ENCODE results near the gene PDZD4.

PDZD4 gene

DNA sequence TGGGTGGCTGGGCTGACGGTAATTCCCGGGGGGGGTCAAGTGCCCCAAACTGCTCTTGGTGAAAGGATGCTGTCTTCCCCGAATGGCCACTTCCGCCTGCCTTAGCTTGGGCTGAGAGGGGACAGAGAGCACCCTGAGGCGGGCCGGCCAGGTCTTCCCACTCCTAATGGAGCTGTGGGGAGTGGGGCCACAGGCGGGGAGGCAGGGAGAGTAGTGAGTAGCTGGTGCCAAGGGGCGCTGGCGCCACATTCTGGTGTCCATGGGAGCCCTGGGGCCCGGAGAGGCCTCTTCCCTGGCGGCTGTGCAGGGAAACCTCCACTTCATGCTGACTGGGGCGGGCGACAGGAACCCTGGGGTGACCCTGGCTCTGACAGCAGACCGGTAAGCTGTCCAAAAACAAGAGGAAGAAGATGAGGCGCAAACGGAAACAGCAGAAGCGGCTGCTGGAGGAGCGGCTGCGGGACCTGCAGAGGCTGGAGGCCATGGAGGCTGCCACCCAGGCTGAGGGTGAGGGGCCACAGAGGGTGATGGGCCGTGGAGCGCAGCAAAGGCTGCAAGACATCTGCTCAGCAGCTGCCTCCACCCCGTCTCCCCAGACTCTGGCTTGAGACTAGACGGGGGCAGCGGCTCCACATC lies 46.8 kb downstream of the PDZD4 start:
- no peak for DNase-seq

DNA sequence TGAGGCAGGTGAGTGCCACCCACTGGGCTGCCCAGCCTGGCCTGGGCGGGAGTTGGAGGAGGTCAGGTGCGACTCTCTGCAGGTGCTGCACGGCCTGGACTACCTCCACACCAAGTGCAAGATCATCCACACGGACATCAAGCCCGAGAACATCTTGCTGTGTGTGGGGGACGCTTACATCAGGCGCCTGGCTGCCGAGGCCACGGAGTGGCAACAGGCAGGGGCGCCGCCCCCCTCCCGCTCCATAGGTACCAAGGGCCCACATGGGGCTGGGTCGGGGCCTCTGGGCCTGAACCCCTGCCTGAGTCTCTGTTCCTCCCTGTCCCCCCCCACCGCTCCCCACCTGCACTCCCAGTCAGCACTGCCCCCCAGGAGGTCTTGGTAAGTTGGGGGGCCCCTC lies 47.5 kb downstream of the PDZD4 start:
- no peak for DNase-seq

DNA sequence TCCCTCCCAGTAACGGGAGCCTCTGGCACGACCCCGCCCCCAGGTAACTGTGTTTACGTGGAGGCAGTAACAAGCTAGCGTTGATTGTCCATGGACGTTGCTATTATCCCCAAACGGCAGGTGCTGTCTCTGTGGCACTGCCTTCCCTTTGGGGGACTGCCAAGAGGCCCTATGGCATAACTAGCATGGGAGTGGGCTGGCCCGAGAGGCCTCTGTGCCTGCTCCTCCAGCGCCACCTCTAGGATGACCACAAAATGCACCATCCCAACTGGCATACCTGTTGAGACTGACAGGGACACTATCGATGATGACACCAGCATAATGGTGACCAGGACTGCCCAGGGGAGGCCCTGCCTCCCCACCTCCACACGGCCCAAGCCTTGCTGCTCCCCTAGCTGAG lies 48.0 kb downstream of the PDZD4 start:
- no peak for DNase-seq

DNA sequence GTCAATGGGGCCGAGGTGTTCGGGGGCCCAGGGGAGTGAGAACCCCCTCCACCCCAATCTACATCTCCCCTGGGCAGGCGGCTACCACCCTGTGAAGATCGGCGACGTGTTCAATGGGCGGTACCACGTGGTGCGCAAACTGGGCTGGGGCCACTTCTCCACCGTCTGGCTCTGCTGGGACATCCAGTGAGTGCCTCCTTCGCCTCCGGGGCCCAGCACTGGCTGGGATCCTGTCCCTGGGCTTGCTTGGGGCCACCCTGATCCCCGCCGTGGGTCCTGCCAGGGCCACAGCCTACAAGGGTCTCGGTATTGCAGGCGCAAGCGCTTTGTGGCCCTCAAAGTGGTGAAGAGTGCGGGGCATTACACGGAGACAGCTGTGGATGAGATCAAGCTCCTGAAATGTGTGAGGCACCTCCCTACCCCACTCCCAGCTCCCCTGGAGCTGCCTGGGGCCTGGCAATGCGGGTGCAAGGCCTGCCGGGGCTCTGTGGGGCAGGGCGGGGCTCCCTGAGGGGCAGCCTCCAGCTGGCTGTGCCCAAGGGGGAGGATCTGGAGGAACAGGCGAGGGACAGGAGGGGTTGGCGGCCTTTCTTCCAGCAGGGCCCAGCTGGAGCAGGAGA lies 48.8 kb downstream of the PDZD4 start:
- DNase-seq = no peak

DNA sequence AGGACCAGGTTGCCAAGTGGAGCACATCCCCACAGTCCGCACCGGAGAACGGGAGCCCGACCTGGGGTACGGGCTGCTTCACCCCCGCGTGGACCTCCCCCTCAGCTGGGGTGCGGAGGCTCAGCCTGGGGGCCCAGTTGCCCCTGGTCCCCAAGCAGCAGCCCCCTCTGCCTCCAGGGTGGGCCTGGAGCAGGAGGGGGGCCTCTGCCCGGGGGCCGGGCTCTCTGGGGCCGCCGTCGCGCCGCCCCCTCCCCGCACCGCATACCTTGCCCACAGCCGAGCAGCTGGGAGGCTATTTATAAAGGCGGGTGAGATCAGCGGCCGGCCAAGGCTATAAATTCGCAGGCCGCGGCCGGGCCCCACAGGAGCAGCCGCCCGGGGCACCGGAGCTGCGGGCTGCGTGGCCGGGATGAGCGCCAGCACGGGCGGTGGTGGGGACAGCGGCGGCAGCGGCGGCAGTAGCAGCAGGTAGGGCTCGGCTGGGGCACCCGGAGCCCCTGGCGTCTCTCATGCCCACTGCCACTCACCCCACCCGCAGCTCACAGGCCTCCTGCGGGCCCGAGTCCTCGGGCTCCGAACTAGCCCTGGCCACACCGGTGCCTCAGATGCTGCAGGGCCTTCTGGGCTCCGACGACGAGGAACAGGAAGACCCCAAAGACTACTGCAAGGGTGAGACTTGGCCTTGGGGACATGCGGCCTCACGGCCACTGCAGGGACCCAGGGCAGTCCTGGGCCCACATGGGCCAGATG lies 49.5 kb downstream of the PDZD4 start, which contains the start of gene SRPK3:
Gene SRPK3, plus strand, starts transcription at position 364 of the 750 bp plus-strand sequence. Its CDS starts 46 bp downstream, at position 410.
- no peak for DNase-seq

DNA sequence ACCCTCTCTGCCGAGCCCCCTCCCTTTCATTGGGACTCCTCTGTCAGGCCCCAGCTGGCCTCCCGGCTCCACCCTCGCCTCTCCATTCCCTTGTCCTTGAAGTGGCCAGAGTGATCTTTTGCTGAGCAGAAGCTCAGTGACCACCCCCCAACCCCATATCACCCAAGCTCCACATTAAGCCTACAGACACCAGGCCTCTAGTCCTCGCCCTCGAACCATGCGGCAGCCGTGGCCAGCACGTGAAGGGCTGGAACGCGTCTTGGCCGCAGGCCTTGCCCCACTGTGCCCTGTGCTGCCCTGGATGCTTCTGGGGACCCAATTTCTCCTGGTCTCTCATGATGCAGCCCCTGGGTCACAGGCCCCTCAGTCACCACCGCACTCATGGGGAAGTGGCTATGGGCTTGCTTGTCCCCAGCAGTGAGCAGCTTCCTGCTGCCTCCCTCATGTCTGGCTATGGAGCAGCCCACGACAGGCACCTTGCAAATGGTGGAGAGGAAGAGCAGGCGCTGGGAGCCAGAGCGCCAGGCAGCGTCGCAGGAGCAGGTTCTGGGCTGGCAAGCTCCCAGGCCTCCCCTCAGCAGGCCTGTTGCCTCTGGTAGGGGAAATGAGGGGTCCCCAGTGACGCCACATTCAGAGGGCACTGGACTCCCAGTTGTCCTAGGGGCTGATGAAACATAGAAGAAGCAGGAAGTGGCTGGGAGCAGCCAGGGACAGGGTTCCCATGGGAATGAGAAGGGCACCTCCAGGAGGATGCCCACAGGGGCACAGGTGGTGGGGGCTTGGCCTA lies 50.3 kb downstream of the PDZD4 start:
- DNase-seq = no peak

DNA sequence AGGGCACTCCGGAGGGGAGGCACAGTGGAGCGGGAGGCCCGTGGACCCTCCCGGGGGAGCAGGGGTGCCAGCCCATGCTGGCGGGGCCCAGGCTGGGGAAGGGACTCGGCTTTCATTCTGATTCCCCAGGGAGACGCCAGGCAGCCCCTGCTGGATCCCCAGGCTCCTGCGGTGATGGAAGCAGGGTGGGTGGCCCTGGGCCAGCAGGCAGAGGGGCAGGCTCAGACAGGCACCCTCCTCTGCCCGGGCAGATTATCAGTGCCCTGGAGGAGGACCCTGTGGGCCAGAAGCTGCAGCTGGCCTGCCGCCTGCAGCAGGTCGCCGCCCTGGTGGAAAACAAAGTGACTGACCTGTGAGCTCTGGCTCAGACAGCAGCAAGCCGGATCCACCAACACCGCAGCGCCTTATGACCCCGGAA lies 51.7 kb downstream of the PDZD4 start:
- no peak for DNase-seq

DNA sequence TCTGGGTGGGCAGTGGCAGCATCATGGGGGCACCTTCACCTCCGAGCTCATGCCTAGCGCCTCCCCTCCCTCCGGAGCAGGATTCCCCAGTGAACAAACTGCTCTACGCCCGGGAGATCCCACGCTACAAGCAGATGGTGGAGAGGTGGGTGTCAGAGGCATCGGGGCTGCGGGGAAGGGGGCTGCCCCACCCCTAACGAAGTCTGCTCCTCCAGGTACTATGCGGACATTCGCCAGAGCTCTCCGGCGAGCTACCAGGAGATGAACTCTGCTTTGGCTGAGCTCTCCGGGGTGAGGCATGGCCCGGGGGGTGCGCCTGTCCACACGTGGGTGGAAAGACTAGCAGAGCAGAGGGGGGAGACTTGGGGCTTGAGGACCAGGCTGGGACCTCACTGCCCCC lies 52.2 kb downstream of the PDZD4 start:
- DNase-seq = no peak

DNA sequence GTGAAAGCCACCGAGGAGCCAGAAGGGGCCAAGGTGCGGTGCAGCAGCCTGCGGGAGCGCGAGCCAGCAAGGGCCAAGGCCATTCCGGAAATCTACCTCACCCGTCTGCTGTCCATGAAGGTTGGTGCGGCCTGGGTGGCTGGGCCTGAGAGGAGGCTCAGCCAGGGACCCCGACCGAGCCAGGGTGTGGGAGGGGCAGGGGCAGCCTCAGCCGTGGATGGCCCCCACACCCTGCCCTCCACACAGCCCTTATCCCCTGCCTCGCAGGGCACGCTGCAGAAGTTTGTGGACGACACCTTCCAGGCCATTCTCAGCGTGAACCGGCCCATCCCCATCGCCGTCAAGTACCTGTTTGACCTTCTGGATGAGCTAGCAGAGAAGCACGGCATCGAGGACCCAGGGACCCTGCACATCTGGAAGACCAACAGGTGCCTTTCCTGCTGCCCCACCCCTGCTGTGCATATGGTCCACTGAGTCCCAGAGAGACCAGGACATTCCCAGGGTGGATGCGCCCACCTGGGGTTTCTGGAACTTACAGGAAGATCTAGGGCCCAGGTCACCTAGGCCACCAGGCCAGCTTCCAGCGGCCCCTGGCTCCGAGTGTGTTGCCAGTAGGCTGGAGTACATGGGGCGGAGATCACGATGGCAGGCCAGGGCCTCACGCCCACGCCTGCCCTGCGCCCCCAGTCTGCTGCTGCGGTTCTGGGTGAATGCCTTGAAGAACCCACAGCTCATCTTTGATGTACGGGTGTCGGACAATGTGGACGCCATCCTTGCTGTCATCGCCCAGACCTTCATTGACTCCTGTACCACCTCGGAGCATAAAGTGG lies 52.9 kb downstream of the PDZD4 start:
- DNase-seq = no peak

DNA sequence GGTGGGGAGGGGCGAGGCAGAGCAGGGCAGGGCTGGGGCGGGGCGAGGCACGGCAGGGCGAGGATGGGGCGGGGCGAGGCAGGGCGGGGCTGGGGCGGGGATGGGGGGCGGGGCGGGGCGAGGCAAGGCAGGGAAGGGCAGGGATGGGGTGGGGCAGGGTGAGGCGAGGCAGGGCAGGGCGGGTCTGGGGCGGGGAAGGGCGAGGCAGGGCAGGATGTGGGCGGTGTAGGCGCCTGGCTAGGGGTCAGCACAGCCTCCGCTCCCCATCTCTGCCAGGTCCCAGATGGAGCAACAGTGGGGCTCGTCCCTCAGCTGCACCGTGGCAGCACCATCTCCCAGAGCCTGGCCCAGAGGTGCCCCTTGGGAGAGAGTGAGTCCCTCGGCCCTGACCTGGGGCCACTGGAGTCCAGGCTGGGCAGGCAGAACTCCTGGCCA lies 53.7 kb downstream of the PDZD4 start:
- DNase-seq = no peak

DNA sequence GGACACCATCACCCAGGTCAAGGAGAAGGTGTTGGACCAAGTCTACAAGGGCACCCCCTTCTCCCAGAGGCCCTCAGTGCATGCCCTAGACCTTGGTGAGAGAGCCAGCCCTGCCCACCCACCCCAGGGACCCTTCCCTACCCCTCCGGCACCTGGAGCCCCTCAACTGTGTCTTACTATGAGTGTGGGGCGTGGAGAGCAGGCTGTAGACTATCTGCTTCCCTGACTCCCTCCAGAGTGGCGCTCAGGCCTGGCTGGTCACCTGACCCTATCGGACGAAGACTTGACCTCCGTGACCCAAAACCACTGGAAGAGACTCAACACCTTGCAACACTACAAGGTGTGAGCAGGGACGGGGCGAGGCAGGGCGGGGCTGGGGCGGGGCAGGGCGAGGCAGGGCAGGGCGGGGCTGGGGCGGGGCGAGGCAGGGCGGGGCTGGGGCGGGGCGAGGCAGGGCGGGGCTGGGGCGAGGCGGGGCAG lies 54.2 kb downstream of the PDZD4 start:
- no peak for DNase-seq

DNA sequence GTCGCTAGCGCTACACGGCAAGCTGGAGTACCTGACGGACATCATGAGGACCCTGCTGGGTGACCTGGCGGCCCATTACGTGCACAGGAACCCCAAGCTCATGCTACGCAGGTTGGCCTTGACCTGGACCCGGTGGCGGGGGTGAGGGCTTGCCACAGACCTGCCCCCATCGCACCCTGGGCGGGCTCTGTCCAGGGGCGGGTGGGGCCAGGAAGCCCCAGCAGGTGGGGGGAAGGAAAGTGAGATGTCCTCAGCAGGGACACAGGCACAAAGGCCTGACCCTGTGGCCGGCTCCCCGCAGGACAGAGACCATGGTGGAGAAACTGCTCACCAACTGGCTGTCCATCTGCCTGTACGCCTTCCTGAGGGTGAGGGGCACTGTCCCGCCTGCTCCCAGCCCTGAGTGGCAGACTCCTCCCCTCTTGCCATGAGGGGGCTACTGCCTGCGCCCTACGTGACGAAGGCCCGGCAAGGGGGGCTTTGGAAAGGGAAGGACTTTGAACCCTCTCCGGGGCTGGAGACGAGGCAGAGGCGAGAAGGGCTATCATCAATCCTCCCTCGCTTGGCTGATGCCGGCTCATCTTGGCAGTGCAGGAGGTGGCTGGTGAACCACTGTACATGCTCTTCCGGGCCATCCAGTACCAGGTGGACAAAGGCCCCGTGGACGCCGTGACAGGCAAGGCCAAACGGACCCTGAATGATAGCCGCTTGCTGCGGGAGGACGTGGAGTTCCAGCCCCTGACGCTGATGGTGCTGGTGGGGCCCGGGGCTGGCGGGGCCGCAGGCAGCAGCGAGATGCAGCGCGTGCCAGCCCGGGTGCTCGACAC lies 54.8 kb downstream of the PDZD4 start:
- DNase-seq = no peak

DNA sequence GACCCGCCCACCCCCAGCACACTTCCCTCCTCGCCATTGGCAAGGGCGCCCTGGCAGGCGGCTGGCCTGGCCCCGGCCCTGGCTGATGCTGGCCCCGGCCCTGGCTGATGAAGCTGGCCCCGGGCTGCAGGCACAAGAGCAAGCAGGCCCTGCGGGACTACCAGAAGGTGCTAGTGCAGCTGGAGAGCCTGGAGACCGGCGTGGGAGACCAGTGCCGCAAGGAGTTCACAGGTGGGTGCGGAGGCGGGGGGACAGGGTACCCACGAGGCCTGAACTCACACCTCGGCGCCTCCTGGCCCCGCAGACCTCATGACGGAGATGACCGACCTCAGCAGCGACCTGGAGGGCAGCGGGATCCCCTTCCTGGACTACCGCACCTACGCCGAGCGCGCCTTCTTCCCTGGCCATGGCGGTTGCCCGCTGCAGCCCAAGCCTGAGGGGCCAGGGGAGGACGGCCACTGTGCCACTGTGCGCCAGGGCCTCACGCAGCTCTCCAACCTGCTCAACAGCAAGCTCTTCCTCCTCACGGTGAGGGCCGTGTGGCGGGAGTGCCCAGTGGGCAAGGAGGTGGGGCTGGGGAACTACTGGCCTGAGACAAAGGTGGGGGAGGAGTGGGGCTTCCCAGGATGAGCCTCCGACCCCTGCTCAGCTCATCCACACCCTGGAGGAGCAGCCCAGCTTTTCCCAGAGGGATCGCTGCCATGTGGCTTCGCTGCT lies 55.6 kb downstream of the PDZD4 start:
- DNase-seq = no peak

DNA sequence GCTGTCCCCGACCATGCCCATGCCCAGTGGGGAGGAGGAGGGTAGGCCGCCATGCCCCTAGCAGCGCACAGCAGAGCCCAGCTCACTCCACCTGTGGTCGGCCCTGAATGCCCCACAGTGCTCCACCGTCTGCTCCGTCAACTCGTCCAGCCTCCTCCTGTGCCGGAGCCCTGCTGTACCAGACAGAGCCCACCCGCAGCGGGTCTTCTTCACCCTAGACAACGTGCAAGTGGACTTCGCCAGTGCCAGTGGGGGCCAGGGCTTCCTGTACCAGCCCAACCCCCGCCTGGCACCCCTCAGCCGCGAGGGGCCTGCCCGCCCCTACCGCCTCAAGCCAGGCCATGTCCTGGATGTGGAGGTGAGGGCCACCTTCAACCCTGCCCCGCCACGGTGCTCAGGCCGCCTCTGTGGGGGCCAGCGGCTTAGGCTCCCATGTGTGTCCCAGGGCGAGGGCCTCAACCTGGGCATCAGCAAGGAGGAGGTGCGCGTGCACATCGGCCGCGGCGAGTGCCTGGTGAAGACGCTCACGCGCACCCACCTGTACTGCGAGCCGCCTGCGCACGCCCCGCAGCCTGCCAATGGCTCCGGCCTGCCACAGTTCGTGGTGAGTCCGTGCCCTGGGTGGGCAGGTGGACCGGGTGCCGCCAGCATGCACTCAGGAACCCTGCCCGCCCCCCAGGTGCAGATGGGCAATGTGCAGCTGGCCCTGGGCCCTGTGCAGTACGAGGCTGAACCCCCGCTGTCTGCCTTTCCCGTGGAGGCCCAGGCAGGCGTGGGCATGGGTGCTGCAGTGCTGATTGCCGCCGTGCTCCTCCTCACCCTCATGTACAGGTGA lies 56.4 kb downstream of the PDZD4 start:
- DNase-seq = no peak

DNA sequence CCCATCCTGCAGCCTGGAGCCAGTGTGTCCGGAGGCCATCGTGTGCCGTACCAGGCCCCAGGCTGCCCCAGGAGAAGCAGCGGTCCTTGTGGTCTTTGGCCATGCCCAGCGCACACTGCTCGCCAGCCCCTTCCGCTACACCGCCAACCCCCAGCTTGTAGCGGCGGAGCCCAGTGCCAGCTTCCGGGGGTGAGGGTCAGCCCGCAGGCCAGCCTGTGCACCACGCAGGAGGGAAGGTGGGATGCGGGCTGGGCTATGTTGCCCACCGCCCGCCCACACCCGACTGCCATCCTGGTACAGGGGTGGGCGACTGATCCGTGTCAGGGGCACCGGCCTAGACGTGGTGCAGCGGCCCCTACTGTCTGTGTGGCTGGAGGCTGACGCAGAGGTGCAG lies 57.1 kb downstream of the PDZD4 start:
- DNase-seq = no peak

DNA sequence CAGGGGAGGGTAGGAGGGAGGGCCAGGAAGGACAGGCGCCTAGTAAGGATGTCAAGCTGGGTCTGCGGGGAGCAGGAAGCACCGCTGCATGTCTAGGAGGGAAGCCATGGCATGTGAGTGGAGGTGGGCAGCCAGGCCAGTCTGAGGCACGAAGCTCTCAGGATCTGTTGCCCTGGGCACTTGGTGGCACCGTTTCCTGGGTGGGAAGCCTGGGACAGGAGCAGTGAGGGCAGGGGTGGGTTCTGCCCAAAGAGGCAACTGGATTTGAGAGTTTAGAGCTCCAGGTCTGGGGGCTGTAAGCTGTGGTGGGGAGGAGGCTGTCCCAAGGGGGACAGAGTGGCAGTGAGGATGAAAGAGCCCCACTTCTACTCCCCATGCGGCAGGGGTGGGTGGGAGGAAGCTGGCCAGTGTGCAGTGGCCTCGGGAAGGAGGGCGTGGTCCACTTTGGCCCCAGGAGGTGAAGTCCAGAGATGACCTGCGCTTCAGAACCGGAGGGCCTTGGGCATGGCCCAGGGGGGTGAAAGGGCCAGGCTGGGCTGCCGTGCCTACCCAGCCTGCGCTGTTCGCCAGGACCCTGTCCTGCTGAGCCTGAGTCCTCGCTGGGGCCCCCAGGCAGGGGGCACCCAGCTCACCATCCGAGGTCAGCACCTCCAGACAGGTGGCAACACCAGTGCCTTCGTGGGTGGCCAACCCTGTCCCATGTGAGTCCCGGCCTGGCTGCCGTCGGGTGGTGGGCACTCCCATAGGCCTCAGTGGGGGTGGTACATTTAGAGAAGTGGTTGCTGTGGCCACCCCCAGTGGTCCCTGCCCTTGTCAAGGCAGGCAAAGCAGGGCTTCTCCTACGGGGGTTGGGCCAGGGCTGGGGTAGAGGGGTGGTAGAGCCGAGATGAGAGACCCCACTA lies 57.8 kb downstream of the PDZD4 start:
- DNase-seq = no peak

DNA sequence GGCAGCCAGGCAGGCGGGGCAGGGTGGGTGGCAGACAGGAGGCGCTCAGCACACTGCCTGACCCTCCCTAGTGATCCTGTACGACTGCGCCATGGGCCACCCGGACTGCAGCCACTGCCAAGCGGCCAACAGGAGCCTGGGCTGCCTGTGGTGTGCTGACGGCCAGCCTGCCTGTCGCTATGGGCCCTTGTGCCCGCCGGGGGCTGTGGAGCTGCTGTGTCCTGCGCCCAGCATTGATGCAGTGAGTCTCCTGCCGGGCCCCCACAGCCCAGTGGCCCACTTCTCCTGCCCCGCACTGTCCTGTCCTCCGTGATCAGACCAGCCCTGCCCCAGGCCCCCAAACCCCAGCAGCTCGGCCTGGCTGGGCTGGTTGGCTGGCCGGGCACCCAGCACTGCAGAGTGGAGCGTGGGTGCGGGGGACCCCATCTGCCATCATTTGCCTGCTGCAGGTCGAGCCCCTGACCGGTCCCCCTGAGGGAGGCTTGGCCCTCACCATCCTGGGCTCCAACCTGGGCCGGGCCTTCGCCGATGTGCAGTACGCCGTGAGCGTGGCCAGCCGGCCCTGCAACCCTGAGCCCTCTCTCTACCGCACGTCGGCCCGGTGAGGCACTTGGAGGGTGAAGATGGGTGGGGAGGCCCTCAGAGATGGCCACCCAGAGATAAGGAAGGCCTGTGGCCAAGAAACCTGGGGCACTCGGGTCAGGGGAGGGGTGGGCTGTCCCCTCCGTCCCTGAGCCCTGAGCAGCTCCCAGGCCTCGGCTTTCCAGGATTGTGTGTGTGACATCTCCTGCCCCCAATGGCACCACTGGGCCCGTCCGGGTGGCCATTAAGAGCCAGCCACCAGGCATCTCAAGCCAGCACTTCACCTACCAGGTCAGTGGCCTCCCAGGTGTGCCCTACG lies 58.7 kb downstream of the PDZD4 start:
- DNase-seq = no peak

Data from right kidney (tissue), 1 donor.